Panc1 (cell line): ENCODE data around the gene CDC42BPA.

ENCODE experiments used
- POLR2AphosphoS5 ChIP-seq: IDR thresholded peaks from 2 replicates; pipeline ENCODE4 v1.6.1; 2012; ENCODE audit warnings: mild to moderate bottlenecking, low read depth, low read length, moderate library complexity
- REST ChIP-seq, 2 experiments: IDR thresholded peaks; 2 replicates each; pipeline ENCODE4 v1.6.1; 2011 to 2012; ENCODE audit warnings: low read depth in 2 of 2, control low read depth in 1 of 2, low read length in 1 of 2, mild to moderate bottlenecking in 1 of 2, moderate library complexity in 1 of 2; ENCODE audit not compliant: insufficient read depth in 1 of 2
- TCF7L2 ChIP-seq: IDR thresholded peaks from 2 replicates; pipeline ENCODE4 v1.6.1; 2011; ENCODE audit warnings: mild to moderate bottlenecking, low read depth, low read length, inconsistent platforms
- TF ChIP-seq, protein P1 (sequence below): fragments of 450-650 bp; IDR thresholded peaks from 2 replicates; pipeline ENCODE4 v1.5.1; 2017; ENCODE audit warnings: mild to moderate bottlenecking

- TF ChIP-seq, protein P1, sequence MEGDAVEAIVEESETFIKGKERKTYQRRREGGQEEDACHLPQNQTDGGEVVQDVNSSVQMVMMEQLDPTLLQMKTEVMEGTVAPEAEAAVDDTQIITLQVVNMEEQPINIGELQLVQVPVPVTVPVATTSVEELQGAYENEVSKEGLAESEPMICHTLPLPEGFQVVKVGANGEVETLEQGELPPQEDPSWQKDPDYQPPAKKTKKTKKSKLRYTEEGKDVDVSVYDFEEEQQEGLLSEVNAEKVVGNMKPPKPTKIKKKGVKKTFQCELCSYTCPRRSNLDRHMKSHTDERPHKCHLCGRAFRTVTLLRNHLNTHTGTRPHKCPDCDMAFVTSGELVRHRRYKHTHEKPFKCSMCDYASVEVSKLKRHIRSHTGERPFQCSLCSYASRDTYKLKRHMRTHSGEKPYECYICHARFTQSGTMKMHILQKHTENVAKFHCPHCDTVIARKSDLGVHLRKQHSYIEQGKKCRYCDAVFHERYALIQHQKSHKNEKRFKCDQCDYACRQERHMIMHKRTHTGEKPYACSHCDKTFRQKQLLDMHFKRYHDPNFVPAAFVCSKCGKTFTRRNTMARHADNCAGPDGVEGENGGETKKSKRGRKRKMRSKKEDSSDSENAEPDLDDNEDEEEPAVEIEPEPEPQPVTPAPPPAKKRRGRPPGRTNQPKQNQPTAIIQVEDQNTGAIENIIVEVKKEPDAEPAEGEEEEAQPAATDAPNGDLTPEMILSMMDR: no peak
- TF ChIP-seq REST (IDR thresholded peaks at IDR 0.05; ENCODE audit: insufficient read depth in 1 of 2, low read depth in 2 of 2, low read length in 1 of 2) (no peak), POLR2AphosphoS5 (no peak), TCF7L2 (no peak)
Observed at GRCh38 chr1:227214207-227214606, 104.1 kb downstream of the CDC42BPA start.
